GM18861 (cell line): ENCODE results near the gene SIRT1.
"Not testable (repeated sequence)": the region's sequence is repeated elsewhere in the genome, so short reads cannot be mapped to it uniquely, and the experiment has no call there.

Source experiments
- ATAC-seq: cut with Tn5 transposase; IDR thresholded peaks from one replicate; pipeline ENCODE4 v1.9.1; 2021; ENCODE audit not compliant: unreplicated experiment

SIRT1 gene

GRCh38 chr10:67955614-67956013, 71.2 kb downstream of the SIRT1 start:
- no peak for ATAC-seq

- no peak for ATAC-seq
Observed at GRCh38 chr10:67959839-67960476, 75.5 kb downstream of the SIRT1 start.

GRCh38 chr10:67965456-67965855, 81.0 kb downstream of the SIRT1 start:
- no peak for ATAC-seq

GRCh38 chr10:67966035-67966434, 81.6 kb downstream of the SIRT1 start:
- not testable (repeated sequence) for ATAC-seq
